Tibial nerve (tissue), 3 donors: ENCODE data around the gene ACTR3C.

Experiments used
- EP300 ChIP-seq, 2 donors: sonication (generic); formaldehyde crosslinking; IDR thresholded peaks; one replicate each; pipeline ENCODE4 v1.6.1; 2017; ENCODE audit warnings: antibody characterized with exemption in 2 of 2, mild to moderate bottlenecking in 1 of 2
- POLR2A ChIP-seq, 2 donors: fragments of 450-650 bp; IDR thresholded peaks; one replicate each; pipeline ENCODE4 v1.6.1; 2017; ENCODE audit warnings: antibody characterized with exemption in 2 of 2, mild to moderate bottlenecking in 2 of 2, moderate library complexity in 2 of 2

- TF ChIP-seq EP300 (IDR thresholded peaks at IDR 0.05) (no peak), POLR2A (IDR thresholded peaks at IDR 0.05) (no peak)
Measured at GRCh38 chr7:150370612-150371071, 47.3 kb upstream of the ACTR3C start.
